ENCODE measurements around the gene IRS1. TPM values are rescaled to one million over a fixed set of nuclear protein-coding genes. Genes with fewer than 3 reads are reported as not detected.
A peak's percentile ranks its signal among the peaks of the same experiment; 100 is the strongest.

The IRS1 gene
- total RNA-seq, 4 donors from 2014 or later = 18.4 to 40.7 (median 28.1) TPM

DNA sequence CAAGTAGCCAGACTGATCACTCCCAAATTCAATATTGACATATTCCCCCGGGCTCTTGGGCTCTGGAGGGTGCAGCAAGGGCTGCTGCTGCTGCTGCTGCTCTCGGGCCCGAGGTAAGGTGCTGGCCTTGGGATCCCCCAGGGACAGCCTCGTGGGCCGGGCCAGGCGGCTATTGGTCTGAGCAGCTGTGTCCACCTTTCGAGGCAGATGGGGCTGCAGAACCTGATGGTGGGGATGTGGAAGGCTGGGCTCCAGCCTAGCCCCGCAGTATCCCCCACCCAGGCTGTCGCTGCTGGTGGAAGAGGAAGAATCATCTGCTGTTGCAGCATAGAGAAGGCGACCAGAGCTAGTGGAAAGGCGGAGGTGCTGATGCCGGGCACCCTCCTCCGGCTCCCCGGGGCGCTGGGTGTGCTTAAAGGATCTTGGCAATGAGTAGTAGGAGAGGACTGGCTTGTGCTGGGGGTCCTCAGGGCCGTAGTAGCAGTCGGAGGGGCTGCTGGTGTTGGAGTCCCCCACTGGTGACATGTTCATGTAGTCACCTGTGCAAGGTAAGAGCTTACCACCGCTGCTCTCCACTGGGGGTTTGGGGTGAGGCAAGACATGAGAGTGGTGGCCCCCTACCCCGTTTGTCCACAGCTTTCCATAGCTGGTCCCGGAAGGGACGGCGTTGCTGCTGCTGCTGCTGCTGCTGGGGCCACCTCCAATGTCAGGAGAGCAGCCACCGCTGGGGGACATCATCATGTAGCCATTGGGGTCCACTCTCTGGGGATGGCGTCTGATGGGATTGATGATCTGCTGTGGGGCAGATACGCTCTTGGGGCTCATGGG lies 3.4 kb downstream of the IRS1 start:
- Histone ChIP-seq H3K4me3 (peak overlapping the region; percentile 68), H3K36me3 (no peaks in the 10 kb centered on the region), H3K4me1 (peaks cover 64% of the 10 kb centered on the region), H3K27ac (peak overlapping the region; percentile 86), H3K9me3 (no peaks in the 10 kb centered on the region), H3K27me3 (no peaks in the 10 kb centered on the region)
- TF ChIP-seq EP300 (IDR thresholded peaks at IDR 0.05) (no peak), POLR2A (IDR thresholded peaks at IDR 0.05) (no peak), POLR2AphosphoS5 (IDR thresholded peaks at IDR 0.05) (no peak)
- TF ChIP-seq, protein P1, sequence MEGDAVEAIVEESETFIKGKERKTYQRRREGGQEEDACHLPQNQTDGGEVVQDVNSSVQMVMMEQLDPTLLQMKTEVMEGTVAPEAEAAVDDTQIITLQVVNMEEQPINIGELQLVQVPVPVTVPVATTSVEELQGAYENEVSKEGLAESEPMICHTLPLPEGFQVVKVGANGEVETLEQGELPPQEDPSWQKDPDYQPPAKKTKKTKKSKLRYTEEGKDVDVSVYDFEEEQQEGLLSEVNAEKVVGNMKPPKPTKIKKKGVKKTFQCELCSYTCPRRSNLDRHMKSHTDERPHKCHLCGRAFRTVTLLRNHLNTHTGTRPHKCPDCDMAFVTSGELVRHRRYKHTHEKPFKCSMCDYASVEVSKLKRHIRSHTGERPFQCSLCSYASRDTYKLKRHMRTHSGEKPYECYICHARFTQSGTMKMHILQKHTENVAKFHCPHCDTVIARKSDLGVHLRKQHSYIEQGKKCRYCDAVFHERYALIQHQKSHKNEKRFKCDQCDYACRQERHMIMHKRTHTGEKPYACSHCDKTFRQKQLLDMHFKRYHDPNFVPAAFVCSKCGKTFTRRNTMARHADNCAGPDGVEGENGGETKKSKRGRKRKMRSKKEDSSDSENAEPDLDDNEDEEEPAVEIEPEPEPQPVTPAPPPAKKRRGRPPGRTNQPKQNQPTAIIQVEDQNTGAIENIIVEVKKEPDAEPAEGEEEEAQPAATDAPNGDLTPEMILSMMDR (IDR thresholded peaks at IDR 0.05) = no peak
- 76% methylated on average over 14 of the region's 25 CpGs for WGBS
- peak in 1 of 2 donors; percentile 59 for DNase-seq (ENCODE audit: low spot score in 2 of 2)

DNA sequence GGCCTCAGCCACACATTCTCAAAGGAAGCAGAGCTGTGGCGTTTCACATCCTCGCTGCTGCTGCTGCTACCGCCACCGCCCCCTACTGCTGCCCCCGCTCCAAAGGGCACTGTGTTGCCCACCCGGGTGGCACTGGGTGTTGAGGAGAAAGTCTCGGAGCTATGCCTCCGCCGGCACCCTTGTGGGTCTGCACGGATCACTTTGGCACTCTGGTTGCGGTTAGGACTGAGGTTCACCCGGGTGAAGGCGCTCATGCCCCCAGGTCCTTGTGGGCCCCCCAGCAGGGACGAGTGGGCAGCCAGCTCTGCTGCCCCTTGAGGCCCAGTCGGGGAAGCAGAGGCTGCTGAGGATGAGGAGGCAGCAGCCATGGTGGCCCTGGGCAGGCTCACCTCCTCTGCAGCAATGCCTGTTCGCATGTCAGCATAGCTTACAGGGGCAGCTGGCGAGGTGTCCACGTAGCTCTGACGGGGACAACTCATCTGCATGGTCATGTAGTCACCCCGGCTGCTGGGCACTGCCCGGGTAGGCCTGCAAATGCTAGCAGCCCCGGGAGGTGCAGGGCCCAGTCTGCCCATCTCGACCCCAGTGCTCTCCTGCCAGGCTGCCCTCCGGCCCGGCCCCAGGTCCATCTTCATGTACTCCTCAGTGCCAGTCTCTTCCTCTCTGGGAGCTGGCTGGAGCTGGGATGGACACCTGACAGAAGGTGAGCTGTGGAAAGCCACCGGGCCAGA lies 4.2 kb downstream of the IRS1 start:
- 59% methylated on average over 8 of the region's 26 CpGs for WGBS
- Histone ChIP-seq H3K9me3 (no peaks in the 10 kb centered on the region), H3K36me3 (no peaks in the 10 kb centered on the region), H3K27me3 (no peaks in the 10 kb centered on the region), H3K4me1 (peaks cover 64% of the 10 kb centered on the region), H3K4me3 (peak overlapping the region; percentile 68), H3K27ac (peak overlapping the region; percentile 86)
- peak in 1 of 2 donors; percentile 66 for DNase-seq (ENCODE audit: low spot score in 2 of 2)
- no peak for TF ChIP-seq EP300 (IDR thresholded peaks at IDR 0.05)
- TF ChIP-seq POLR2A (IDR thresholded peaks at IDR 0.05) = no peak
- TF ChIP-seq, protein P1 (IDR thresholded peaks at IDR 0.05) = no peak
- TF ChIP-seq POLR2AphosphoS5 (IDR thresholded peaks at IDR 0.05) = no peak

DNA sequence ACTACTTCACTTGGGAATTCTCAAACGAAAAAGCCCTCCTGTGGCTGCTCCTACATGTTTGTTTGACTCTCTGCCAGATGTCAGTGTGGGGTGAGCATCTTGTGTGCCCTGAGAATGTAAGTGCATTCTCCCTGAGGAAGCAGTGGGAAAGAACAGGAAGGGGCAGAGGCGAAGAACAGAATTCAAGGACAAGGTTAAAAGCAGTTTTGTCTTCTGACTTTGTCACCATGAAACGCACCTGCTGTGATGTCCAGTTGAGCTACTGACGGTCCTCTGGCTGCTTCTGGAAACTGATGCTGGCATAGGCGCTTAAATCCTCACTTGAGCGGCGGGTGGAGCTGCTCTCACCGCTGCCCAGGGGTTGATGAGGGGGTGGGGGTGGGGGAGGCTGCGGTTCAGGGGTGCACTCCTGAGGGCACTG lies 4.9 kb downstream of the IRS1 start:
- peak overlapping the region; percentile 86 for H3K27ac ChIP-seq
- peaks cover 62% of the 10 kb centered on the region for H3K4me1 ChIP-seq
- H3K9me3 ChIP-seq = no peaks in the 10 kb centered on the region
- 40% methylated on average over 8 of the region's 9 CpGs for WGBS
- no peak for TF ChIP-seq POLR2A (IDR thresholded peaks at IDR 0.05)
- TF ChIP-seq, protein P1 (IDR thresholded peaks at IDR 0.05) = no peak
- no peak for TF ChIP-seq EP300 (IDR thresholded peaks at IDR 0.05)
- TF ChIP-seq POLR2AphosphoS5 (IDR thresholded peaks at IDR 0.05) = no peak
- H3K36me3 ChIP-seq = no peaks in the 10 kb centered on the region
- DNase-seq (ENCODE audit: low spot score in 2 of 2) = no peak
- H3K4me3 ChIP-seq = peak overlapping the region; percentile 68
- no peaks in the 10 kb centered on the region for H3K27me3 ChIP-seq

DNA sequence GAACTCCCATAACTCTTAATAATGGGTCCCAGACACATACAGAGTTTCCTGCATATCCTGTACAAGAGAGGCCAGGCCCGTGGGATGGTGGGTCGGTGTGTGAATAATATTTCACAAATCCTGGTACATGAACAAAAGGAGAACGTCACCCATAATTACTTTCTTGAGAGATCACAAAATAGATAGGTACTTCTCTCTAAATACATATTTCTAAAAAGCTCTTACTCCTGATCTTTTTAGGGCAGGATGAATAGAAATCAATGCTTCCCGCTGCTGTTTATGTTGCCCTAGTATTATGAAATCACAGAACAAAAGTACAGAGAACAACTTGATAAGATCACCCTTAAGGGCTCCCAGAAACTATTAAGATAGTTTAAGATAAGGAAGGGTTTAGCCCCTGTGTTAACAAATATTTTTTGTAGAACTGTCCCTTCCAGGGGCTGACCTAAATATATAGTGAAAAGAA lies 5.4 kb downstream of the IRS1 start:
- peaks cover 67% of the 10 kb centered on the region for H3K4me1 ChIP-seq
- H3K9me3 ChIP-seq = no peaks in the 10 kb centered on the region
- no peak for DNase-seq (ENCODE audit: low spot score in 2 of 2)
- TF ChIP-seq POLR2AphosphoS5 (IDR thresholded peaks at IDR 0.05) = no peak
- TF ChIP-seq, protein P1 (IDR thresholded peaks at IDR 0.05) = no peak
- TF ChIP-seq EP300 (IDR thresholded peaks at IDR 0.05) = no peak
- TF ChIP-seq POLR2A (IDR thresholded peaks at IDR 0.05) = no peak
- no peaks in the 10 kb centered on the region for H3K36me3 ChIP-seq
- peak overlapping the region; percentile 86 for H3K27ac ChIP-seq
- 17% methylated on average over 4 of the region's 4 CpGs for WGBS
- H3K27me3 ChIP-seq = no peaks in the 10 kb centered on the region
- peak overlapping the region; percentile 68 for H3K4me3 ChIP-seq

DNA sequence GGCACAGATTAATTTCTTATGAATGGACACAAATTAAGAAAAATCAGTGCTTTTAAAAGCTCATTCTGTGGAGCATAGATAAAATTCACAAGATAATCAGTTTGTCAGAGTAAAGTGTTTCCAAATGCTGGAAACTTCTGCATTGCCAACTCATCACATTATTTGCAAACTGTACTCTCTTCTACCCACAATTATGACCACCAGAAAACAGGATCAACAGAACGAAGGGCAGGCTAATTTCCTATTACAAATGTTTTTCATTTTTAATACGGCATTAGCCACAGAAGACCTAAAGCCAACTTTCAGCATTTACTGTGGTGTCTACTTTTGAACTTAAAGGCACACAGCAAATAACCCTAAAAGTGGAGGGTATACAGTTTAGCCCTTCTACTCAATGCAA lies 6.0 kb downstream of the IRS1 start:
- no peaks in the 10 kb centered on the region for H3K9me3 ChIP-seq
- H3K27ac ChIP-seq = peak overlapping the region; percentile 86
- peak overlapping the region; percentile 68 for H3K4me3 ChIP-seq
- 33% methylated on average over 2 of the region's 2 CpGs for WGBS
- no peak for DNase-seq (ENCODE audit: low spot score in 2 of 2)
- no peaks in the 10 kb centered on the region for H3K36me3 ChIP-seq
- TF ChIP-seq EP300 (IDR thresholded peaks at IDR 0.05) (no peak), POLR2A (IDR thresholded peaks at IDR 0.05) (no peak), POLR2AphosphoS5 (IDR thresholded peaks at IDR 0.05) (no peak)
- TF ChIP-seq, protein P1 (IDR thresholded peaks at IDR 0.05) = no peak
- no peaks in the 10 kb centered on the region for H3K27me3 ChIP-seq
- H3K4me1 ChIP-seq = peaks cover 70% of the 10 kb centered on the region
